Activated CD8-positive, alpha-beta memory T cell treated with anti-CD3 and anti-CD28 coated beads, Interleukin-2, amount 10 ng/mL, durations not matched to agents 7 days and 5 days (primary cell): Measurements from ENCODE around the gene NLRP1. TPM values are rescaled to one million over a fixed set of nuclear protein-coding genes. Genes with fewer than 3 reads are reported as not detected.

Source experiments
- ATAC-seq: fragments of 150-1000 bp; cut with Tn5 transposase; one replicate; pipeline ENCODE4 v1.10.0; 2021; ENCODE audit warnings: moderate library complexity
- CTCF ChIA-PET: fragments of 350-600 bp; sonication (Branson Sonifier 250); formaldehyde crosslinking; loops from one replicate; lab custom pipeline; 2021; ENCODE audit warnings: antibody characterized with exemption; lab: Charles Lee
- DNase-seq: peaks from one replicate; pipeline ENCODE4 v3.0.0-alpha.2; 2020
- H3K27ac Mint-ChIP-seq: one replicate; pipeline ENCODE4 v1.8.0; 2021; ENCODE audit warnings: mild to moderate bottlenecking, mixed read lengths
- H3K27me3 Mint-ChIP-seq: one replicate; pipeline ENCODE4 v1.8.0; 2021; ENCODE audit warnings: mixed read lengths
- H3K36me3 Mint-ChIP-seq: one replicate; pipeline ENCODE4 v1.8.0; 2021; ENCODE audit warnings: mild to moderate bottlenecking, mixed read lengths
- H3K4me1 Mint-ChIP-seq: one replicate; pipeline ENCODE4 v1.8.0; 2021; ENCODE audit warnings: mixed read lengths
- H3K4me3 Mint-ChIP-seq: one replicate; pipeline ENCODE4 v1.8.0; 2021; ENCODE audit warnings: mild to moderate bottlenecking, moderate library complexity, mixed read lengths
- H3K9me3 Mint-ChIP-seq: one replicate; pipeline ENCODE4 v1.8.0; 2022; ENCODE audit warnings: low read depth, mixed read lengths
- total RNA-seq, 2 experiments: library from RNA; stranded (reverse); gene quantifications; one replicate each; pipeline ENCODE4 v1.2.3, GENCODE V29; 2021

The NLRP1 gene
- total RNA-seq, 2 experiments from 2014 or later, result 39.1 to 66.6 TPM

- ATAC-seq (no peak), DNase-seq (no peak)
- Mint-ChIP-seq H3K9me3 (peaks cover 3% of the 10 kb centered on the region), H3K27me3 (no peaks in the 10 kb centered on the region), H3K4me1 (peaks cover 4% of the 10 kb centered on the region), H3K27ac (no peak overlapping the region), H3K4me3 (no peak overlapping the region), H3K36me3 (peaks cover 31% of the 10 kb centered on the region)
- CTCF ChIA-PET, result no interaction called here
These were observed 23.8 kb downstream of the NLRP1 start for GRCh38 chr17:5560361-5560988.

- Mint-ChIP-seq H3K4me3 (no peak overlapping the region), H3K36me3 (peaks cover 35% of the 10 kb centered on the region), H3K27ac (no peak overlapping the region), H3K27me3 (no peaks in the 10 kb centered on the region), H3K9me3 (no peaks in the 10 kb centered on the region), H3K4me1 (peaks cover 4% of the 10 kb centered on the region)
- no peak for ATAC-seq
- CTCF ChIA-PET, result no interaction called here
- no peak for DNase-seq
These were observed 25.2 kb downstream of the NLRP1 start for GRCh38 chr17:5558815-5559785.

DNA sequence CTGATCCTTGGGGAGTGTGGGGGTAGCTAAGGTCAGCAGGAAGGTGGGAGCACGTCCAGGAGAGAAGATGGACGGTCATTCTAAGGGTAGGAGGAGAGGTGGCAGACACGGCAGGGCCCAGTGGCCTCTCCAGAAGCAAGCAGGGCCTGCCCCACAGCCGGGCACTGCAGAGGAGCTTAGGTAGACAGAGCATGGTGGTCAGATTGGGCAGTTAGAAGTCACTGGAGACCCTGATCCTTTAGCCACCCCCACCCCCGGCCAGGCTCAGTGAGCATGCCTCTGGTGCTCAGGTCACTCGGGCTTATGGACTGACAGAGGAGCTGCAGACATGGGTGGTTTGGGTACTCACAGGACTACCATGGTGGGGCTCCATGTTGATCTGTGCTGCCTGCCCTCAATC lies 26.3 kb downstream of the NLRP1 start:
- H3K9me3 Mint-ChIP-seq, result no peaks in the 10 kb centered on the region
- CTCF ChIA-PET, result no interaction called here
- H3K4me3 Mint-ChIP-seq, result no peak overlapping the region
- ATAC-seq, result no peak
- no peak overlapping the region for H3K27ac Mint-ChIP-seq
- H3K27me3 Mint-ChIP-seq, result no peaks in the 10 kb centered on the region
- DNase-seq, result no peak
- peaks cover 39% of the 10 kb centered on the region for H3K36me3 Mint-ChIP-seq
- H3K4me1 Mint-ChIP-seq, result peaks cover 2% of the 10 kb centered on the region

DNA sequence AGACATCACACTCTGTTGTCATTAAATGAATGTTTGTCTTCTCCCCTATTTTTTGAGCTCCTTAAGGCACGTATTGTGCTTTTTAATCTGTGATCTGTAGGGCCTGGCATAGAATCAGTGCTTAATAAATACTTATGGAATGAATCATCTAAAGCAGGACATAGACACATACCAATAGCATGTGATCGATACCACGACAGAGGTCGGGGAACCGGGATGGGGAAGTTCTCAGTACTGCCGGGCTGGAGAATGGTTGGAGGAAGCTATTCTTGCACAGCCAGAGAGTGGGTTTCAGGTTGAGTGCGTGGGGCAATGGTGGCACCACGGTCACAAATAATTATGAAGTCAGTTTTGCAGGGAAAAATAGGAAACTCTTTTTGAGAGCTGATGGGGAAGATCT lies 26.8 kb downstream of the NLRP1 start:
- DNase-seq (no peak), ATAC-seq (no peak)
- Mint-ChIP-seq H3K27ac (no peak overlapping the region), H3K4me1 (no peaks in the 10 kb centered on the region), H3K9me3 (no peaks in the 10 kb centered on the region), H3K27me3 (no peaks in the 10 kb centered on the region), H3K4me3 (no peak overlapping the region), H3K36me3 (peaks cover 42% of the 10 kb centered on the region)
- CTCF ChIA-PET, result no interaction called here

DNA sequence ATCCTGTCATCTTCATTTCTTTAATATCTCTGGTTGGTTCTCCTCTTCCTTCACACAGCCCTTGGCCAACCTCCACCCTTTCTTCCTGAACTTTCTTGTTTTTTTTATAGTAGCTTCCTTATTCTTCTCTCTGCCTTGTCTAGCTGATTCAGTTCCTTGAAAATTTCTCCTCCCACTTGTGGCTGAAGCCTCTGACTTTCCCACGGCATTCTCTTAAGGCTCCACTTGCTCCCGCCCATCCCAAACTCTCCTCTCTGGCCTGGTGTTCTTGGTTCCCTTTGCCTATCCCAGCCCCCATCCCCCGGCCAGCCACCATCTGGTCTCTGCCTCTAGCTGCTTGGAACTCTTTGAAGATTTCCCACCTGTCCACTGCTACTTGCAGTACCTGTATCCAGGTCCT lies 29.1 kb downstream of the NLRP1 start:
- CTCF ChIA-PET, result no interaction called here
- no peak for ATAC-seq
- no peak for DNase-seq
- Mint-ChIP-seq H3K27ac (no peak overlapping the region), H3K36me3 (peaks cover 54% of the 10 kb centered on the region), H3K27me3 (no peaks in the 10 kb centered on the region), H3K4me1 (no peaks in the 10 kb centered on the region), H3K4me3 (no peak overlapping the region), H3K9me3 (no peaks in the 10 kb centered on the region)

DNA sequence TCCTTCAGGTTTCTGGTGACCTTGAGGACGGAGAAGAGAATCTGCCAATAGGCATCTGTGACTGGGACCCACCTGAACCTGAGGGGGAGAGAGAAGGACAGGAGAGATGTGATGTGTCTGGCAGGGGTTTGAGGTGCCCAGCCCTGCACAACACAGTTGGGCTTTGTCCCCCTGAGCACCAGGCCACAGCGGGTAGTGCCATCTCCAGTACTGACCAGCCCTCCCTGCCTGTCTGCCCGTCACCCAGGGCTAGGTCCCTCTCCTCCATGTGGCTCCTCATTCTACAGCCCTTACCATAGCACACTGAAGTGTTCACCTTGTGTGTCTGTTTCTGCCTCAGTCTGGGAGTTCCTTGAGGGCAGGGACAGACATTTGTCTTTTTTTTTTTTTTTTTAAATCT lies 30.8 kb downstream of the NLRP1 start:
- Mint-ChIP-seq H3K27ac (no peak overlapping the region), H3K9me3 (no peaks in the 10 kb centered on the region), H3K4me3 (no peak overlapping the region), H3K27me3 (no peaks in the 10 kb centered on the region), H3K4me1 (no peaks in the 10 kb centered on the region), H3K36me3 (peaks cover 58% of the 10 kb centered on the region)
- CTCF ChIA-PET, result no interaction called here
- DNase-seq (no peak), ATAC-seq (no peak)

GRCh38 chr17:5552841-5553240 lies 31.5 kb downstream of the NLRP1 start:
- no peaks in the 10 kb centered on the region for H3K27me3 Mint-ChIP-seq
- no peak overlapping the region for H3K27ac Mint-ChIP-seq
- H3K36me3 Mint-ChIP-seq, result peaks cover 62% of the 10 kb centered on the region

DNA sequence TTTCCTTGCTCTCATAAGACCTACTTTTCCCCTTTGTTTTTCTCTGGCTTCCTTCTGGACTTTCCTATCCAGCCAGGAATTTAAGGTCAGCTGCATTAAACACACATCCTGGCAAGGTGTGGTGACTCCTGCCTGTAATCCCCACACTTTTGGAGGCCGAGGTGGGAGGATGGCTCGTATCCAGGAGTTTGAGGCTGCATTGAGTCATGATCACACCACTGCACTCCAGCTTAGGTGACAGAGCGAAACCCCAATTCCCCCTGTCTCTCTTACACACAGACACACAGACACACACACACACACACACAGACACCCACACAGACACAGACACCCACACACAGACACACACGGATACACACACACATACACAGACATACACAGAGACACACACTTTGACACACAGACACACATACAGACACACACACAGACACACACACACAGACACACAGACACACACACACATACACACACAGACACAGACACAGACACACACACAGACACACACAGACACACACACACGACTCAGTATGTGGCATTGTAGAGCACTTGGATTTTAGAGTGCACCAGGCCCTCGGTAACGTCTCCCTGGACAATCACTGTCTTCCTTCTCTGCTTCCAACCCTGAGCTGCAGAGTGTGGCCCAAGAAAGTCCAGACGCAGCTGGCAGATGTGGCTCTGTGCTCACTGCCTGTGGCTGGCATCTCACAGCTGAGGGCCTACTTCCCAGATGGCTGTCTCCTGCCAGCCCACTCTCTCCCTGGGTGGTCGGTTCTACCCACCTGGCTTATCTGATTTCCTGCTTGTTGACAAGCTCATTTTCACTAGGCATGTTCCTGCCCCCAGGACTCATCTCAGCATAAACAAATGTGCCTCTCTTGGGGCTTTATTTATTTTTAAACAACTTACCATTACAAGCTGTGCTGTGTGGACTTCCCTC lies 39.0 kb downstream of the NLRP1 start:
- Mint-ChIP-seq H3K27ac (no peak overlapping the region), H3K4me3 (no peak overlapping the region), H3K36me3 (peaks cover 33% of the 10 kb centered on the region), H3K9me3 (no peaks in the 10 kb centered on the region), H3K27me3 (no peaks in the 10 kb centered on the region), H3K4me1 (no peaks in the 10 kb centered on the region)
- CTCF ChIA-PET, result no interaction called here
- DNase-seq (peak; percentile 22), ATAC-seq (no peak)

More at GRCh38 chr17:5552841-5553240, 31.5 kb downstream of the NLRP1 start:
- no peak for ATAC-seq
- Mint-ChIP-seq H3K9me3 (no peaks in the 10 kb centered on the region), H3K4me1 (no peaks in the 10 kb centered on the region), H3K4me3 (no peak overlapping the region)
- CTCF ChIA-PET, result no interaction called here
- no peak for DNase-seq

GRCh38 chr17:5544115-5544514 lies 40.2 kb downstream of the NLRP1 start:
- Mint-ChIP-seq H3K4me1 (no peaks in the 10 kb centered on the region), H3K9me3 (no peaks in the 10 kb centered on the region), H3K27ac (no peak overlapping the region), H3K4me3 (no peak overlapping the region), H3K27me3 (no peaks in the 10 kb centered on the region), H3K36me3 (peaks cover 27% of the 10 kb centered on the region)
- ATAC-seq (no peak), DNase-seq (peak; percentile 25)
- CTCF ChIA-PET, result no interaction called here

DNA sequence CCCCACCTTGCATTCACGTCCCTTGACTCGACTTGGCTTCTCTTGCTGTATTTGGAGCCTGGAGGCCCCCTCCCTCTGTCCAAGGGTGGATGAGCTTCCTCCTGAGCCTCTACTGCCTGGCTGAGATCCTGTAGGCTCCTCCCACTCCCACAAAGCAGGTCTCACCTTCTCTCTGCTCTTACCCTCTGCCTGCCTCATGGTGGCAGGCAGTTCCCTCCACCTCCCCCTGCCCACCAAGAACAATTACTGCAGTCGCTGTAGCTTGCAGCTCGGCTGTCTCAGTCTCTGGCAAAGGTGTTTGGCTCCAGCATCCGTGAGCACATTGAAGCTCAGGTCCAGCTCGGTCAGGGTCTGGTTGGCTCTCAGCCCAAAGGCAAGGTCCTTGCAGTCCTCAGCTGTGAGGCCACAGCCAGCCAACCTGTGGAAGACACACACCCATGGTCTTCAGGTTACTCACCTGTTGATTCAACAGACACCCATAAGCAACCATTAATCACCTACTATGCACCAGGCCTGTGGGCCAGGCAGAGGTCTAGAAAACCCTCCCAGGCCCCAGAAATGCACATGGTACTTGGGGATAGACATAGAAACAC lies 42.6 kb downstream of the NLRP1 start:
- H3K4me1 Mint-ChIP-seq, result no peaks in the 10 kb centered on the region
- H3K36me3 Mint-ChIP-seq, result peaks cover 9% of the 10 kb centered on the region
- no peaks in the 10 kb centered on the region for H3K27me3 Mint-ChIP-seq
- DNase-seq (peak; percentile 31), ATAC-seq (no peak)
- H3K4me3 Mint-ChIP-seq, result no peak overlapping the region
- no peak overlapping the region for H3K27ac Mint-ChIP-seq
- H3K9me3 Mint-ChIP-seq, result no peaks in the 10 kb centered on the region
- CTCF ChIA-PET, result no interaction called here

DNA sequence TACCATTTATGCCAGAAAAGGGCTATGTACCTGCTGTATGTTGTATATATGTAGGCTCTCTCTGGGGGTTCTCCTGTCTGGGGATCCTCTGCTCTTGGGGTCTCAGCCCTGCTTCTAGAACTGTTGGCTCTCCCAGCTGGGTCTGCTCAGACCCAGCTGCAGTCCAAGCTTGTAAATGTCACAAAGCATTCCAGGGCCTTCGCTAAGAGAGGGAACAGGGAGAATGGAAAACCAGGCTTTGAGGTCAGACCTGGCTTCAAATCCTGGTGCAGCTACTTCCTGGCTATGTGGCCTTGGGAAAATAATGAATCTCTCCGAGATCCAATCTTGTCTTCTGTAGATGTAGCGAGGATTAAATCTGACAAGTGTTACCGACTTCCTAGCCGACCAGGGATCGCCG lies 44.0 kb downstream of the NLRP1 start:
- Mint-ChIP-seq H3K4me3 (no peak overlapping the region), H3K27me3 (no peaks in the 10 kb centered on the region), H3K36me3 (peaks cover 7% of the 10 kb centered on the region), H3K27ac (no peak overlapping the region), H3K9me3 (no peaks in the 10 kb centered on the region), H3K4me1 (no peaks in the 10 kb centered on the region)
- ATAC-seq (no peak), DNase-seq (no peak)
- CTCF ChIA-PET, result interaction anchor here (0.5 kb wide), 1 partner anchor 1025 kb away, joined by 3 read pairs; no protein-coding TSS in a partner anchor

- CTCF ChIA-PET, result no interaction called here
- Mint-ChIP-seq H3K27me3 (no peaks in the 10 kb centered on the region), H3K9me3 (no peaks in the 10 kb centered on the region), H3K36me3 (peaks cover 9% of the 10 kb centered on the region), H3K27ac (no peak overlapping the region), H3K4me1 (no peaks in the 10 kb centered on the region), H3K4me3 (no peak overlapping the region)
- DNase-seq, result no peak
- no peak for ATAC-seq
These were observed 45.0 kb downstream of the NLRP1 start for GRCh38 chr17:5539286-5539685.
